IPS-15b (cell line): Measurements from ENCODE around the gene RUNX1.

Experiments
- H3K27me3 ChIP-seq: one replicate; pipeline ENCODE4 v1.6.1; 2013; ENCODE audit warnings: low read length; ENCODE audit not compliant: control insufficient read depth, insufficient read depth
- H3K36me3 ChIP-seq: one replicate; pipeline ENCODE4 v1.6.1; 2013; ENCODE audit warnings: low read length; ENCODE audit not compliant: control insufficient read depth, insufficient read depth
- H3K4me1 ChIP-seq: one replicate; pipeline ENCODE4 v1.6.1; 2013; ENCODE audit warnings: mild to moderate bottlenecking, low read length; ENCODE audit not compliant: control insufficient read depth, insufficient read depth
- H3K4me3 ChIP-seq: one replicate; pipeline ENCODE4 v1.5.1; 2013; ENCODE audit warnings: low read depth, low read length
- H3K9ac ChIP-seq: one replicate; pipeline ENCODE4 v1.6.1; 2013; ENCODE audit warnings: low read depth, mild to moderate bottlenecking, low read length
- H3K9me3 ChIP-seq: one replicate; pipeline ENCODE4 v1.6.1; 2013; ENCODE audit warnings: mild to moderate bottlenecking, low read length; ENCODE audit not compliant: control insufficient read depth, insufficient read depth

Gene RUNX1

DNA sequence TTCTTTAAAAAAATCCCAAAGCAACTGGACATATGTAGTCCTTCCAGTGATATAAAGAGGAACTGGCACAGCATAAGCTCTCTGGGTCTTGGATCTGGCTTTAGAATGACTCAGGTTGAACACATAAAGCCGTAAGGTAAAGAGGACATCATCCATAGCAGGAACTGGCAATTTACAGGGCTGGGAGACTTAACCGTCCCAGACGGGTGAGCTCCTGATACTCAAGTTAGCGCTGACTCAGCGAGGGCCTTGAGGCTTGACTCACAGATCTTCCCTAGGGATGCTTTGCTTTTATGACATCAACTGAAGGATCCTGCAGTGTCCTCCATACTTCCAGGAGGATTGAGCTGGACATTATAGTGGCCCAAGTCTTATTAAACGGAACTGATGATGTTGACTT lies 226.2 kb downstream of the RUNX1 start:
- no peaks in the 10 kb centered on the region for H3K9me3 ChIP-seq
- H3K27me3 ChIP-seq, result no peaks in the 10 kb centered on the region
- no peak overlapping the region for H3K9ac ChIP-seq
- no peak overlapping the region for H3K4me3 ChIP-seq
- no peaks in the 10 kb centered on the region for H3K36me3 ChIP-seq
- H3K4me1 ChIP-seq, result peaks cover 2% of the 10 kb centered on the region

DNA sequence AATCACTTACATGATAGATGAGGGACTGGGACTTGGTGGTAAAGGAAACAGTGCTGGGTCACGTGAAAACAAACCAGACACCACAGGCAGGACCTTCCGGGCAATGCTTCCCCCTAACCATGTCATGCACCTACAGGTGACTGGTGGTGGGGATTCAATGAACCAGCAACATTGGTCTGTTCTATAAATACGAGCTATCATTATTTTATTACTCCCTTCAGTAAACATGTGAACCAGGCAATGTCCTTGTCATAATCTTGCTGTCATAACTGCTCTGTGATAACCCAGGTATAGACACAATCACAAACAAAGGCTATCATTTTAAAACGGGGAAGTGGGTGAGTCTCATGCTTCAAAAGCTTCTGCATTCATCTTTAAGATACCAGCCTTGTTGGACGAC lies 226.9 kb downstream of the RUNX1 start:
- no peaks in the 10 kb centered on the region for H3K9me3 ChIP-seq
- no peaks in the 10 kb centered on the region for H3K27me3 ChIP-seq
- no peaks in the 10 kb centered on the region for H3K36me3 ChIP-seq
- no peak overlapping the region for H3K9ac ChIP-seq
- peaks cover 2% of the 10 kb centered on the region for H3K4me1 ChIP-seq
- H3K4me3 ChIP-seq, result no peak overlapping the region

DNA sequence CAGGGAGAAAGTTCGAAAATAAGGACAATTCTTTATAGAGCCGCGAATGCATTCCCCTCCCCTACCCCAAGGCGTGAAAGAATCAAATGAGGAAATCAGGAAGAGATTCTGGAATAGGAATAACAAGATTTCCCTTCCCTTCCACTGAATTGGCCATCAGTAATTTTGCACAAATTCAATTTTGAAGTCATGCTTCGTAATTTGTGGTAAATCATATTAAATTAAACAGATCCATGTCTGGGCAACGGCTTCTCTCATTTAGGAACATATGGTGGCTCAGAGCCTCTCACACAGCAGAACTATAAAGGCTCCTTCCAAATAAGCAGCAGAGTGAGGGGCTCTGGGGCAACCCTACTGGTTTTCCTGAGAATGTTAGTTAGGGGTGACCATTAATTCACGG lies 227.4 kb downstream of the RUNX1 start:
- Histone ChIP-seq H3K27me3 (peaks cover under 1% of the 10 kb centered on the region), H3K36me3 (no peaks in the 10 kb centered on the region), H3K9me3 (no peaks in the 10 kb centered on the region), H3K4me1 (peaks cover 2% of the 10 kb centered on the region), H3K9ac (no peak overlapping the region), H3K4me3 (no peak overlapping the region)

DNA sequence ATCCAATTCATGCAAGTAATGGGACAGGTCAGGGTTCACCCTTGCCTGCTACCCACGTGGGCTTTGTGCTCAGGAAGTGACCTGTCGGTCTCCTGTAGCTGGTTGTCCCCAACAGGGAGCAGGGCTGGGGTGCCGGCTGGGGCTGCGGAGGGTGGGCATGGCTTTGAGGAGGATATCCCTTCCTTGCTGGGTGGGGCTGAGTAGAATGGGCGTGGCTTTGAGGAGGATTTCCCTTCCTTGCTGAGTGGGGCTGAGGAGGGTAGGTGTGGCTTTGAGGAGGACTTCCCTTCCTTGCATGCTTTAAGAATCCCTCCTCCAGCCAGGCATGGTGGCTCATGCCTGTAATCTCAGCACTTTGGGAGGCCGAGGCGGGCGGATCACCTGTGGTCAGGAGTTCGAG lies 229.1 kb downstream of the RUNX1 start:
- no peaks in the 10 kb centered on the region for H3K9me3 ChIP-seq
- H3K36me3 ChIP-seq, result no peaks in the 10 kb centered on the region
- H3K27me3 ChIP-seq, result peaks cover 5% of the 10 kb centered on the region
- H3K4me1 ChIP-seq, result peaks cover 2% of the 10 kb centered on the region
- no peak overlapping the region for H3K4me3 ChIP-seq
- H3K9ac ChIP-seq, result no peak overlapping the region

DNA sequence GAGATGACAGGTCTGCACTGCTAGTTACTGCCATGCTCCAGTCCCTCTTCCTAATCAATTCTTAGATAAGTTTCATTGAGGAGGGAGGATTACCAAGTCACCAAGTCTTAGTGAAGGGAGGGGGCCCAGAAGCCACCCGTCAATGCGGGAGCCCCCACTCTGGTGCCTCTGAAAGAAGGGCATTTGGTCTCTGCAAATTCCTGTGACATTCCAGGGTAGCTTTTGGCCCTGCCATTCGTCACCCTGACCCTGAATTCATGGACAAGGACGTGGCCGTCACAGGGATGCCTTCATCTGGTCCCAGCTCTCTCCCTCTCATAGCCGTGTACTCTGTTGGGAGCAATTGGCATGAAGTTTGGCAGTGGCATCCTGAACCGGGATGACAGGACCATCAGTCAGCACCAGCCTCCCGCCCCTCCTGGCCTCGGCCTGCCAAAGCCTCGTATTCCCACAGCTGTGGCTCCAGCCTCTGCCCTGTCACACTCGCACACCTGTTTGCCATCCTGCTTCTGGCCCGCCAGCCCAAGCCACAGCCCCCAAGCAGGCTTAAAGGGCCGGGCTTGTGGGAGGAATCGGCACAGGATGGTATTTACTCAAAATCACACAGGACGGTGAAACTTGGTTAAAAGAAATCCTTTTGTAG lies 229.6 kb downstream of the RUNX1 start:
- Histone ChIP-seq H3K9me3 (no peaks in the 10 kb centered on the region), H3K4me3 (no peak overlapping the region), H3K9ac (no peak overlapping the region), H3K36me3 (no peaks in the 10 kb centered on the region), H3K4me1 (peaks cover 2% of the 10 kb centered on the region), H3K27me3 (peaks cover 5% of the 10 kb centered on the region)

GRCh38 chr21:34818662-34819158 lies 230.4 kb downstream of the RUNX1 start:
- peaks cover 5% of the 10 kb centered on the region for H3K27me3 ChIP-seq
- no peaks in the 10 kb centered on the region for H3K9me3 ChIP-seq
- no peak overlapping the region for H3K4me3 ChIP-seq
- peaks cover 2% of the 10 kb centered on the region for H3K4me1 ChIP-seq
- no peak overlapping the region for H3K9ac ChIP-seq
- H3K36me3 ChIP-seq, result no peaks in the 10 kb centered on the region

DNA sequence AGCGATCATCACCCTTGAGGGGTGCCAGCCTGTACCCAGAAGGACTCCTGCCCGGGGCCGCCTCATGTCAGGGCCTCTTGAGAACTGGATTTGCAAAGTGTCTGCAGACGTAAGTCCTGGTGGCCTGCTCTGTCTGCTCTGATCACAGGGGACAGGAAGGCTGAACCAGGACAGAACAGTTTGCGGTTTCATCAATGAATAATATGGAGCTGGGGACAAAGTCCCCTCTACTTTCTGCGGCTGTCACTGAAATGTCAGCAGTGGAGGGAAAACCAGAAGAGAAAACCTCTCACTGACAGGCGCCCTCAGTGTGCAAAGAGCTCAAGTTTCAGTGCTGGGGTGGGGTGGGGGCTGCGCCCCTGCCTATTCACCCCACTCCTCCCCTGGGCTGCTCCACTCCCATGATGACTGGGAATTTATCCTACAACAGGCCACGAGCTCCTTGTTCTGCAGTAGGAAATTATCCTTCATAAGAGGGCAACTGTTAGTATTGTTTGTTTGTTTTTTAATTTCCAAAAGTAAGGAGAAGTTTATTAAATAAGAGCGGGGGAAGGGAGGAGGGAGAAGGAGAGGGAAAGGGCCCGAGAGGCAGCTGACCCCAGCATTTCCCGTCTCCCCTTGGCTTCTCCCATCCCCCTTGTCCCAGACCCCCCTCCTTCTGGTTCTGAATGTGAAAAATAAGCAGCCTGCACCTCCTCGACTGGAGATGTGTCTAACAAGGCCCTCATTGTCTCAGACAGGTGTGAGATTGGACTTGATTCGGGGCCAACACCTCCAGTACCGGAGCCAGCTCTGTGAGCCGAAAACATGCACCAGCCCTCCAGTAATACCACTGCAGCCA lies 231.1 kb downstream of the RUNX1 start:
- Histone ChIP-seq H3K36me3 (no peaks in the 10 kb centered on the region), H3K4me1 (peaks cover 2% of the 10 kb centered on the region), H3K9ac (no peak overlapping the region), H3K27me3 (peaks cover 5% of the 10 kb centered on the region), H3K4me3 (no peak overlapping the region), H3K9me3 (no peaks in the 10 kb centered on the region)

- H3K4me1 ChIP-seq, result peaks cover 2% of the 10 kb centered on the region
- H3K4me3 ChIP-seq, result no peak overlapping the region
- H3K9ac ChIP-seq, result no peak overlapping the region
- H3K36me3 ChIP-seq, result no peaks in the 10 kb centered on the region
- H3K9me3 ChIP-seq, result no peaks in the 10 kb centered on the region
- H3K27me3 ChIP-seq, result peaks cover 5% of the 10 kb centered on the region
Measured at GRCh38 chr21:34815831-34816705, 233.0 kb downstream of the RUNX1 start.

DNA sequence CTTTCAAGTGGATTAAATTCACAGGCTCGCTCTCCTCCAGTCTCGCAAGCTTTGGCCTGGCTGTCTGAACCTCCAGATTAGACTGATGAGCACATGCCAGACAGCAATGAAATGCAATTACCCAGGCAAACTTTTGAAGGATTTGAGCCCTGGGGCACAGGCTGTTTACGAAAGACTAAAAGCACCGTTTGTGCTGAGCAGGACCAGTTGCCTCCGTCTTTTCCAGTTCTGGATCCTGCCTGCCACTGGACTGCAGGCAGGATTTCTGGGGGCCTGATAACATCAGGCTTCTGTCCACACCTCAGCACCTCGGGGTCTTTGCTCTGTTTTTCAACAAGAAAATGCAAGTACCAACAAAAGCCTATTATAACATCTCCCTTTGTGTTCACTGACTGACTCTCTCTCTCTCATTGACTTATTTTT lies 234.6 kb downstream of the RUNX1 start:
- Histone ChIP-seq H3K4me1 (peaks cover 2% of the 10 kb centered on the region), H3K27me3 (peaks cover 5% of the 10 kb centered on the region), H3K9me3 (no peaks in the 10 kb centered on the region), H3K36me3 (no peaks in the 10 kb centered on the region), H3K9ac (no peak overlapping the region), H3K4me3 (no peak overlapping the region)

GRCh38 chr21:34813266-34813894 lies 235.7 kb downstream of the RUNX1 start:
- Histone ChIP-seq H3K27me3 (peaks cover 5% of the 10 kb centered on the region), H3K4me1 (no peaks in the 10 kb centered on the region), H3K9ac (no peak overlapping the region), H3K36me3 (no peaks in the 10 kb centered on the region), H3K9me3 (no peaks in the 10 kb centered on the region), H3K4me3 (no peak overlapping the region)
